ENCODE results near the gene NTN3. TPM values are rescaled to one million over a fixed set of nuclear protein-coding genes. Genes with fewer than 3 reads are reported as not detected.
A peak's percentile ranks its signal among the peaks of the same experiment; 100 is the strongest.

Gene NTN3
- not detected in 2 replicates for total RNA-seq (2022)
- Bru-seq, nascent RNA = not detected
- BruChase-seq, experiment 1, labeled RNA remaining after a 6-hour chase = percentile 33 among the genes with signal in this experiment
- not detected for BruChase-seq, experiment 2, labeled RNA remaining after a 2-hour chase
- long read RNA-seq = 0 reads

GRCh38 chr16:2471016-2471652 lies at the start of gene NTN3:
TSS of gene NTN3 (plus strand) at chr16:2471297. CDS start at chr16:2471702, 405 bp downstream.
- H3K4me1 Mint-ChIP-seq (ENCODE audit: low read depth, unreplicated experiment) = peaks cover 20% of the 10 kb centered on the region
- H3K27me3 Mint-ChIP-seq (ENCODE audit: unreplicated experiment) = peaks cover 44% of the 10 kb centered on the region
- DNase-seq = no peak
- H3K9me3 Mint-ChIP-seq (ENCODE audit: low read depth, unreplicated experiment) = no peaks in the 10 kb centered on the region
- H3K36me3 Mint-ChIP-seq (ENCODE audit: insufficient read depth, unreplicated experiment) = peaks cover 50% of the 10 kb centered on the region
- H3K4me3 Mint-ChIP-seq (ENCODE audit: low read depth, unreplicated experiment) = peak within 1 kb of the TSS; percentile 54
- intact Hi-C loops (cut with micrococcal nuclease; ENCODE audit: unreplicated experiment) = no loop called here
- H3K27ac Mint-ChIP-seq (ENCODE audit: unreplicated experiment) = no peak within 1 kb of the TSS
- BruUV-seq (replicated peaks) = no TSS peak
- CTCF ChIA-PET = interaction anchor here (0.7 to 0.8 kb wide), 2 partner anchors 11 to 128 kb away, joined by 3 to 9 read pairs; partner anchors contain the start of gene TEDC2
- TF ChIP-seq CTCF (IDR thresholded peaks at IDR 0.05; ENCODE audit: unreplicated experiment) = no peak

- no peak for DNase-seq
- Mint-ChIP-seq H3K9me3 (ENCODE audit: low read depth, unreplicated experiment) (no peaks in the 10 kb centered on the region), H3K4me1 (ENCODE audit: low read depth, unreplicated experiment) (peaks cover 5% of the 10 kb centered on the region), H3K36me3 (ENCODE audit: insufficient read depth, unreplicated experiment) (no peaks in the 10 kb centered on the region), H3K27me3 (ENCODE audit: unreplicated experiment) (peaks cover 27% of the 10 kb centered on the region), H3K27ac (ENCODE audit: unreplicated experiment) (no peak overlapping the region), H3K4me3 (ENCODE audit: low read depth, unreplicated experiment) (no peak overlapping the region)
- CTCF ChIA-PET = no interaction called here
- BruUV-seq (replicated peaks) = no TSS peak
- no peak for TF ChIP-seq CTCF (IDR thresholded peaks at IDR 0.05; ENCODE audit: unreplicated experiment)
- intact Hi-C loops (cut with micrococcal nuclease; ENCODE audit: unreplicated experiment) = no loop called here
These were observed 48.8 kb upstream of the NTN3 start for GRCh38 chr16:2422123-2422867.

GRCh38 chr16:2424061-2425007 lies 46.8 kb upstream of the NTN3 start:
- Mint-ChIP-seq H3K36me3 (ENCODE audit: insufficient read depth, unreplicated experiment) (peaks cover 19% of the 10 kb centered on the region), H3K27me3 (ENCODE audit: unreplicated experiment) (peaks cover 27% of the 10 kb centered on the region), H3K4me3 (ENCODE audit: low read depth, unreplicated experiment) (no peak overlapping the region), H3K4me1 (ENCODE audit: low read depth, unreplicated experiment) (peaks cover 16% of the 10 kb centered on the region), H3K27ac (ENCODE audit: unreplicated experiment) (peak overlapping the region; percentile 3), H3K9me3 (ENCODE audit: low read depth, unreplicated experiment) (no peaks in the 10 kb centered on the region)
- TF ChIP-seq CTCF (IDR thresholded peaks at IDR 0.05; ENCODE audit: unreplicated experiment) = no peak
- intact Hi-C loops (cut with micrococcal nuclease; ENCODE audit: unreplicated experiment) = no loop called here
- DNase-seq = no peak
- CTCF ChIA-PET = interaction anchor here (0.6 kb wide), 1 partner anchor 109 kb away, joined by 3 read pairs; no protein-coding TSS in a partner anchor
- no TSS peak for BruUV-seq (replicated peaks)

GRCh38 chr16:2425008-2425518 lies 46.0 kb upstream of the NTN3 start:
- peaks cover 21% of the 10 kb centered on the region for H3K4me1 Mint-ChIP-seq (ENCODE audit: low read depth, unreplicated experiment)
- TF ChIP-seq CTCF (IDR thresholded peaks at IDR 0.05; ENCODE audit: unreplicated experiment) = no peak
- H3K36me3 Mint-ChIP-seq (ENCODE audit: insufficient read depth, unreplicated experiment) = peaks cover 26% of the 10 kb centered on the region
- peaks cover 22% of the 10 kb centered on the region for H3K27me3 Mint-ChIP-seq (ENCODE audit: unreplicated experiment)
- no peak for DNase-seq
- intact Hi-C loops (cut with micrococcal nuclease; ENCODE audit: unreplicated experiment) = no loop called here
- H3K9me3 Mint-ChIP-seq (ENCODE audit: low read depth, unreplicated experiment) = no peaks in the 10 kb centered on the region
- CTCF ChIA-PET = no interaction called here
- H3K27ac Mint-ChIP-seq (ENCODE audit: unreplicated experiment) = peak overlapping the region; percentile 3
- no TSS peak for BruUV-seq (replicated peaks)
- no peak overlapping the region for H3K4me3 Mint-ChIP-seq (ENCODE audit: low read depth, unreplicated experiment)
